Suppressor macrophage treated with lipopolysaccharide for 4 hours (primary cell): ENCODE data around the gene GINS2.
A peak's percentile ranks its signal among the peaks of the same experiment; 100 is the strongest.

Experiments used
- DNase-seq: peaks from one replicate; pipeline ENCODE4 v3.0.0-alpha.2; 2020

GINS2 gene

GRCh38 chr16:85716022-85716679 lies 27.4 kb upstream of the GINS2 start:
- no peak for DNase-seq

- no peak for DNase-seq
These were observed 26.6 kb upstream of the GINS2 start for GRCh38 chr16:85715169-85716021.

- DNase-seq: no peak
These were observed 24.0 kb upstream of the GINS2 start for GRCh38 chr16:85712801-85713200.

- DNase-seq: no peak
These were observed 23.3 kb upstream of the GINS2 start for GRCh38 chr16:85711982-85712587.

- DNase-seq: no peak
These were observed 22.0 kb upstream of the GINS2 start for GRCh38 chr16:85710732-85711131.

- DNase-seq: no peak
These were observed 21.2 kb upstream of the GINS2 start for GRCh38 chr16:85709766-85710585.

- DNase-seq: no peak
These were observed 19.6 kb upstream of the GINS2 start for GRCh38 chr16:85708338-85708737.

- DNase-seq: no peak
These were observed 18.9 kb upstream of the GINS2 start for GRCh38 chr16:85707528-85708095.

GRCh38 chr16:85706449-85707034 lies 17.8 kb upstream of the GINS2 start:
- DNase-seq: no peak

- no peak for DNase-seq
These were observed 16.4 kb upstream of the GINS2 start for GRCh38 chr16:85704900-85705846.

GRCh38 chr16:85704011-85704410 lies 15.3 kb upstream of the GINS2 start:
- DNase-seq: no peak

GRCh38 chr16:85699628-85700027 lies 10.9 kb upstream of the GINS2 start:
- DNase-seq: peak; percentile 65

GRCh38 chr16:85698935-85699558 lies 10.3 kb upstream of the GINS2 start:
- DNase-seq: no peak

- no peak for DNase-seq
These were observed 9.7 kb upstream of the GINS2 start for GRCh38 chr16:85698459-85698891.

GRCh38 chr16:85697431-85697830 lies 8.7 kb upstream of the GINS2 start:
- no peak for DNase-seq

- DNase-seq: no peak
These were observed 8.0 kb upstream of the GINS2 start for GRCh38 chr16:85696781-85697180.

GRCh38 chr16:85695196-85696128 lies 6.7 kb upstream of the GINS2 start:
- DNase-seq: no peak

GRCh38 chr16:85690469-85691064 lies 1.8 kb upstream of the GINS2 start:
- DNase-seq: no peak

- DNase-seq: no peak
These were observed 1.2 kb upstream of the GINS2 start for GRCh38 chr16:85689950-85690320.
